HUES6 (cell line): ENCODE measurements around the gene TTBK1.

Experiments used
- H3K27ac ChIP-seq: 2 replicates; pipeline ENCODE4 v1.7.0; 2013; ENCODE audit warnings: low read depth, mild to moderate bottlenecking, low read length, inconsistent platforms
- H3K27me3 ChIP-seq: 2 replicates; pipeline ENCODE4 v1.6.1; 2013; ENCODE audit warnings: low read length; ENCODE audit not compliant: control insufficient read depth, insufficient read depth
- H3K36me3 ChIP-seq: 2 replicates; pipeline ENCODE4 v1.6.1; 2013; ENCODE audit warnings: low read length; ENCODE audit not compliant: control insufficient read depth, insufficient read depth
- H3K4me1 ChIP-seq: 2 replicates; pipeline ENCODE4 v1.6.1; 2013; ENCODE audit warnings: low read length; ENCODE audit not compliant: control insufficient read depth, insufficient read depth
- H3K4me3 ChIP-seq: 2 replicates; pipeline ENCODE4 v1.5.1; 2013; ENCODE audit warnings: low read depth, low read length
- H3K9ac ChIP-seq: one replicate; pipeline ENCODE4 v1.6.1; 2013; ENCODE audit warnings: mild to moderate bottlenecking, low read length
- H3K9me3 ChIP-seq: 2 replicates; pipeline ENCODE4 v1.6.1; 2013; ENCODE audit warnings: low read depth, low read length; ENCODE audit not compliant: control insufficient read depth, insufficient read depth

TTBK1 gene

DNA sequence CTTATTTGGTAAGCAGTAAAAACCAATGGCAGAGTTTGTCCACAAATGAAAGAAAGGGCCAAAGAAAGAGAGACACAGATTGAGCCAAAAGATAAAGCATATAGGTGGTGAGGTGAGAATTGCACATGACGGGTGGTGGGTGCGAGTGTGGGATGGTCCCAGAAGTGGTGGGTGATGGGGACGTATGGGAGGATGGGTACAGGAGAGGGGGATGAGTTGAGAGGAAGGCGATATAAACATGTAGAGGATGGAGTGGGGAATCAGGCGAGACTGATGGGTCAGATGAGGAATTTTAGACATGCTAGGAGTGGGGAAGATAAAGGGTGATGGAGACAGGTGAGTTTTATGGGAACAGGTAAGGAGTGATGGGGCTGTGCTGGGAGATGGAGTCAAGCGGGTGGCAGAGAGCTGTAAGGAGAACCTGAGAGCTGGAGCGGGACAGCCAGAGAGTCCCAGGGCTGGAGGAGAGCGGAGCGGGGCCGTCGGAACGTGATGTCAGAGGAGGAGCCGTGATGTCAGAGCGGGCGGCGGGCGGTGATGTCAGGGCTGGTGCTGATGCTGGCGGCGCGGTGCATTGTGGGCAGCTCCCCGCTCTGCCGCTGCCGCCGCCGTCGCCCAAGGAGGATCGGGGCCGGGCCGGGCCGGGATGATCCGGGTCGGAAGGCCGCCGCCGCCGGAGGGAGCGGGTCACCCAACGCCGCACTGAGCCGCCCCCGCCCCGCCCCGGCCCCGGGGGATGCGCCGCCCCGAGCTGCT is at the start of gene TTBK1:
Gene TTBK1 (plus strand): TSS at position 574 of the 756 bp plus-strand sequence. CDS start 3,180 bp downstream, outside the sequence.
- H3K9me3 ChIP-seq: no peaks in the 10 kb centered on the region
- no peaks in the 10 kb centered on the region for H3K36me3 ChIP-seq
- no peak within 1 kb of the TSS for H3K9ac ChIP-seq
- H3K4me3 ChIP-seq: peak within 1 kb of the TSS; percentile 46
- H3K4me1 ChIP-seq: peaks cover 3% of the 10 kb centered on the region; the same call in 1 of the 2 replicates
- H3K27ac ChIP-seq: no peak within 1 kb of the TSS
- peaks cover 88% of the 10 kb centered on the region for H3K27me3 ChIP-seq

- Histone ChIP-seq H3K27me3 (no peaks in the 10 kb centered on the region), H3K4me3 (no peak overlapping the region), H3K9me3 (no peaks in the 10 kb centered on the region), H3K9ac (no peak overlapping the region), H3K27ac (no peak overlapping the region), H3K4me1 (no peaks in the 10 kb centered on the region), H3K36me3 (0 out of 2 replicates have a peak, but pooled peaks cover 15% of the 10 kb centered on the region)
Observed at GRCh38 chr6:43193929-43194328, 49.4 kb upstream of the TTBK1 start.

GRCh38 chr6:43196337-43196736 is 46.9 kb upstream of the TTBK1 start:
- no peaks in the 10 kb centered on the region for H3K9me3 ChIP-seq
- H3K4me1 ChIP-seq: no peaks in the 10 kb centered on the region
- 0 out of 2 replicates have a peak, but pooled peaks cover 20% of the 10 kb centered on the region for H3K36me3 ChIP-seq
- no peak overlapping the region for H3K27ac ChIP-seq
- H3K9ac ChIP-seq: no peak overlapping the region
- no peaks in the 10 kb centered on the region for H3K27me3 ChIP-seq
- no peak overlapping the region for H3K4me3 ChIP-seq

GRCh38 chr6:43199912-43200311 is 43.4 kb upstream of the TTBK1 start:
- Histone ChIP-seq H3K9ac (no peak overlapping the region), H3K27ac (no peak overlapping the region), H3K4me1 (no peaks in the 10 kb centered on the region), H3K4me3 (no peak overlapping the region), H3K9me3 (no peaks in the 10 kb centered on the region), H3K27me3 (no peaks in the 10 kb centered on the region), H3K36me3 (0 out of 2 replicates have a peak, but pooled peaks cover 17% of the 10 kb centered on the region)

GRCh38 chr6:43200541-43200940 is 42.7 kb upstream of the TTBK1 start:
- Histone ChIP-seq H3K9ac (no peak overlapping the region), H3K27me3 (no peaks in the 10 kb centered on the region), H3K4me3 (no peak overlapping the region), H3K36me3 (0 out of 2 replicates have a peak, but pooled peaks cover 13% of the 10 kb centered on the region), H3K9me3 (no peaks in the 10 kb centered on the region), H3K27ac (no peak overlapping the region), H3K4me1 (no peaks in the 10 kb centered on the region)

- no peak overlapping the region for H3K4me3 ChIP-seq
- H3K27me3 ChIP-seq: no peaks in the 10 kb centered on the region
- no peaks in the 10 kb centered on the region for H3K4me1 ChIP-seq
- H3K27ac ChIP-seq: no peak overlapping the region
- H3K9me3 ChIP-seq: no peaks in the 10 kb centered on the region
- no peak overlapping the region for H3K9ac ChIP-seq
- 0 out of 2 replicates have a peak, but pooled peaks cover 5% of the 10 kb centered on the region for H3K36me3 ChIP-seq
Observed at GRCh38 chr6:43202451-43202850, 40.8 kb upstream of the TTBK1 start.

GRCh38 chr6:43203029-43203717 is 40.1 kb upstream of the TTBK1 start:
- Histone ChIP-seq H3K9me3 (no peaks in the 10 kb centered on the region), H3K27me3 (no peaks in the 10 kb centered on the region), H3K36me3 (0 out of 2 replicates have a peak, but pooled peaks cover 5% of the 10 kb centered on the region), H3K9ac (no peak overlapping the region), H3K4me1 (no peaks in the 10 kb centered on the region), H3K27ac (no peak overlapping the region), H3K4me3 (no peak overlapping the region)

GRCh38 chr6:43203718-43204095 is 39.6 kb upstream of the TTBK1 start:
- 0 out of 2 replicates have a peak, but pooled peaks cover 5% of the 10 kb centered on the region for H3K36me3 ChIP-seq
- no peaks in the 10 kb centered on the region for H3K4me1 ChIP-seq
- H3K9me3 ChIP-seq: no peaks in the 10 kb centered on the region
- H3K27me3 ChIP-seq: no peaks in the 10 kb centered on the region
- no peak overlapping the region for H3K9ac ChIP-seq
- no peak overlapping the region for H3K27ac ChIP-seq
- no peak overlapping the region for H3K4me3 ChIP-seq

DNA sequence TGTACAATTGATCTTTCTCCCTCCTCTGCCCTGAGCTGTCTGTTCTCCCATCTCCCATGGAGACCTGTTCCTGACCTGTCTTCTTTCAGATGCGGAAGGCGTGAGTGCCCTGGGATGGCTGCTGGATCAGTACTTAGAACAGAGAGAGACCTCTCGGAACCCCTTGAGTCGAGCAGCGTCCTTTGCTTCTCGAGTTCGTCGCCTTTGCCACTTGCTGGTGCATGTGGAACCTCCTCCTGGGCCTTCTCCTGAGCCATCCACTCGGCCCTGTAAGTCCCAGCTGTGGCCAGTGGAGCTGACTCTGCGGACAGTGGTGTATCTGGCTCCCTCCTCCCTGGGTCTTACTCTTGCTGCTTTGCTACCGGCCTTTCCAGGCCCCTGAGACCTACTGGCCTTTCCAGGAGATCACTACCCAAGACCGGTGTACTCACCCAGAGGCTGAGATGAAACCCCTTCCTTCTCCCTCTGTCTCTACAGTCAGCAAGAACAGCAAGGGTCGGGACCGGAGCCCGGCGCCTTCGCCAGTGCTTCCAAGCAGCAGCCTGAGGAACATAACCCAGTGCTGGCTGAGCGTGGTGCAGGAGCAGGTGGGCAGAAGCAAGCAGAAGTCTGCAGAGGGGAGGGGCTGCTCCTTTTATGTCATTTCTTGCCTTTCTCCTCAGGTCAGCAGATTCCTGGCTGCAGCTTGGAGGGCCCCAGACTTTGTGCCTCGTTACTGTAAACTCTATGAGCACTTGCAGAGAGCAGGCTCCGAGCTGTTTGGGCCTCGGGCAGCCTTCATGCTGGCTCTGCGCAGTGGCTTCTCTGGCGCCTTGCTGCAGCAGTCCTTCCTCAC is 38.8 kb upstream of the TTBK1 start:
- H3K27ac ChIP-seq: no peak overlapping the region
- H3K27me3 ChIP-seq: no peaks in the 10 kb centered on the region
- no peaks in the 10 kb centered on the region for H3K4me1 ChIP-seq
- H3K4me3 ChIP-seq: no peak overlapping the region
- H3K9me3 ChIP-seq: no peaks in the 10 kb centered on the region
- no peak overlapping the region for H3K9ac ChIP-seq
- 0 out of 2 replicates have a peak, but pooled peaks cover 5% of the 10 kb centered on the region for H3K36me3 ChIP-seq

- Histone ChIP-seq H3K27ac (no peak overlapping the region), H3K9ac (no peak overlapping the region), H3K36me3 (0 out of 2 replicates have a peak, but pooled peaks cover 2% of the 10 kb centered on the region)
Observed at GRCh38 chr6:43205849-43206248, 37.4 kb upstream of the TTBK1 start.

More at GRCh38 chr6:43205849-43206248, 37.4 kb upstream of the TTBK1 start:
- no peak overlapping the region for H3K4me3 ChIP-seq
- H3K9me3 ChIP-seq: no peaks in the 10 kb centered on the region
- no peaks in the 10 kb centered on the region for H3K4me1 ChIP-seq
- no peaks in the 10 kb centered on the region for H3K27me3 ChIP-seq
